Upper lobe of left lung (tissue), 6 donors: ENCODE data around the gene ZNF423. TPM values are rescaled to one million over a fixed set of nuclear protein-coding genes. Genes with fewer than 3 reads are reported as not detected.

Experiments used
- ATAC-seq, 2 donors: fragments of 200-7000 bp; cut with Tn5 transposase; one replicate each; pipeline ENCODE4 v1.9.1; 2022; ENCODE audit warnings: mild to moderate bottlenecking in 2 of 2, moderate library complexity in 2 of 2; ENCODE audit not compliant: low FRiP score in 2 of 2
- DNase-seq, 2 donors: peaks; one replicate each; pipeline ENCODE4 v3.0.0-alpha.2; 2019 to 2020
- H3K27ac ChIP-seq, 4 donors: fragments of 200-600 bp; sonication (generic); one replicate each; pipeline ENCODE4 v1.5.1; 2016 to 2019
- H3K27me3 ChIP-seq, 4 donors: fragments of 200-600 bp; sonication (generic); one replicate each; pipeline ENCODE4 v1.5.1; 2017 to 2019
- H3K36me3 ChIP-seq, 4 donors: fragments of 200-600 bp; sonication (generic); one replicate each; pipeline ENCODE4 v1.5.1; 2016 to 2019
- H3K4me1 ChIP-seq, 4 donors: fragments of 200-600 bp; sonication (generic); one replicate each; pipeline ENCODE4 v1.5.1; 2018 to 2019
- H3K4me3 ChIP-seq, 4 donors: fragments of 200-600 bp; sonication (generic); one replicate each; pipeline ENCODE4 v1.5.1; 2017 to 2019; ENCODE audit warnings: mild to moderate bottlenecking in 2 of 4, moderate library complexity in 1 of 4
- H3K9me3 ChIP-seq, 4 donors: fragments of 200-600 bp; sonication (generic); one replicate each; pipeline ENCODE4 v1.5.1; 2018 to 2019
- EP300 ChIP-seq, 4 donors: sonication (generic); formaldehyde crosslinking; IDR thresholded peaks; one replicate each; pipeline ENCODE4 v1.5.1; 2017; ENCODE audit warnings: antibody characterized with exemption in 4 of 4, control low read depth in 2 of 4
- POLR2A ChIP-seq, 4 donors: fragments of 450-650 bp; IDR thresholded peaks; one replicate each; pipeline ENCODE4 v1.5.1; 2016 to 2017; ENCODE audit warnings: antibody characterized with exemption in 4 of 4, mild to moderate bottlenecking in 2 of 4
- POLR2AphosphoS5 ChIP-seq, 2 donors: sonication (generic); formaldehyde crosslinking; IDR thresholded peaks; one replicate each; pipeline ENCODE4 v1.5.1; 2017; ENCODE audit warnings: antibody characterized with exemption in 2 of 2
- WGBS, 2 donors: methylation state at CpG; one replicate each; pipeline ENCODE4 v1.1.5; 2017 to 2018; 5-methylcytosine and 5-hydroxymethylcytosine counted together
- total RNA-seq, 6 donors: library from RNA; depleted of rRNA in 4 of 6; stranded (reverse); fragments of >200 nt in 4 of 6; gene quantifications; one replicate each; pipeline versions ENCODE4 v1.1.0 to v1.2.1, GENCODE V29; 2016 to 2021
- TF ChIP-seq, protein P1 (sequence below), 6 experiments: fragments of 450-650 bp in 4 of 6; fragments of 200-600 bp in 2 of 6; sonication (generic) in 2 of 6; IDR thresholded peaks; one replicate each; pipeline ENCODE4 v1.5.1; 2016 to 2019; ENCODE audit warnings: antibody characterized with exemption in 6 of 6
- donor health status: DM: no; HTN: no; CAD: no; lungs with moderate emphysema.
- donor health status: DM: no; HTN: yes; CAD: no; lungs with severe emphysema.

Gene ZNF423
- total RNA-seq, 6 donors from 2014 or later: 4.1 to 11.4 (median 6.7) TPM

DNA sequence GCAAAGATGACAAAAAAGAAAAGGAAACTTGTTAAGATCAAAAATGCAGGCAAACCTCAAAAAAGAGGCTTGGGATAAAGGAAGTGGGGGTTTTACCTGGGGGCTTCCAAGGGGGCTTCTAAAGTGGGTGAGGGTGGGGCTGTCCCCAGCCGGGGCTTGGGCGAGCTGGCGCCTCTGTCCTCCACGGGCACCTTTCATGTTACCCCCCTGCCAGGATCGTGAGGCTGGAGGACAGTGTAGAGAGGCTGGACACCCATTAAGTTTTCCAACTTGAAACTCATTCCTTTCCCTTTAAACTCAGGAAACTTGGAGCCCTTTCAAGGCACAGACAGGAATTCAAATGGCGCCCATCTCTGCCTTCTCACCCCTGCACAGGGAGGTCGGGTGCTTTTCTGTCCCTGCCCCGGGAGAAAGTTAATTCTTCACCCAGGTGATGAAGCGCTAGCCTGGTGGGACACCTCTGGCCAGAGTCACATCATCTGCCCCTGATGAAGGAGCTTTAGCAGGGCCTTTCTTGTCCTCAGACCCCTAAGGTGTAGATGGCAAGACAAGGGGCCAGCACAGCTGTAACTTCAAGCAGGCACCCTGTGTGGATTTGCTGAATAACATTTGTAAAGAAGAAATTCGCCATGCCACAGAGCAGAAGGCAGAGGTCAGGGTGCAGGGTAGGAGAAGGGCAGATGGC lies 395.0 kb downstream of the ZNF423 start:
- no peak overlapping the region for H3K4me3 ChIP-seq
- TF ChIP-seq POLR2A (IDR thresholded peaks at IDR 0.05) (no peak), EP300 (IDR thresholded peaks at IDR 0.05) (no peak), POLR2AphosphoS5 (IDR thresholded peaks at IDR 0.05) (no peak)
- TF ChIP-seq, protein P1, sequence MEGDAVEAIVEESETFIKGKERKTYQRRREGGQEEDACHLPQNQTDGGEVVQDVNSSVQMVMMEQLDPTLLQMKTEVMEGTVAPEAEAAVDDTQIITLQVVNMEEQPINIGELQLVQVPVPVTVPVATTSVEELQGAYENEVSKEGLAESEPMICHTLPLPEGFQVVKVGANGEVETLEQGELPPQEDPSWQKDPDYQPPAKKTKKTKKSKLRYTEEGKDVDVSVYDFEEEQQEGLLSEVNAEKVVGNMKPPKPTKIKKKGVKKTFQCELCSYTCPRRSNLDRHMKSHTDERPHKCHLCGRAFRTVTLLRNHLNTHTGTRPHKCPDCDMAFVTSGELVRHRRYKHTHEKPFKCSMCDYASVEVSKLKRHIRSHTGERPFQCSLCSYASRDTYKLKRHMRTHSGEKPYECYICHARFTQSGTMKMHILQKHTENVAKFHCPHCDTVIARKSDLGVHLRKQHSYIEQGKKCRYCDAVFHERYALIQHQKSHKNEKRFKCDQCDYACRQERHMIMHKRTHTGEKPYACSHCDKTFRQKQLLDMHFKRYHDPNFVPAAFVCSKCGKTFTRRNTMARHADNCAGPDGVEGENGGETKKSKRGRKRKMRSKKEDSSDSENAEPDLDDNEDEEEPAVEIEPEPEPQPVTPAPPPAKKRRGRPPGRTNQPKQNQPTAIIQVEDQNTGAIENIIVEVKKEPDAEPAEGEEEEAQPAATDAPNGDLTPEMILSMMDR (IDR thresholded peaks at IDR 0.05): no peak
- H3K36me3 ChIP-seq: no peaks in the 10 kb centered on the region
- H3K27ac ChIP-seq: no peak overlapping the region
- no peak for DNase-seq
- 69 to 84% methylated on average over 10 of the region's 10 CpGs for WGBS, 2 donors
- H3K4me1 ChIP-seq: peaks cover 0 to 7% (median 3%) of the 10 kb centered on the region in 4 donors
- no peak for ATAC-seq
- no peaks in the 10 kb centered on the region for H3K9me3 ChIP-seq
- H3K27me3 ChIP-seq: no peaks in the 10 kb centered on the region

DNA sequence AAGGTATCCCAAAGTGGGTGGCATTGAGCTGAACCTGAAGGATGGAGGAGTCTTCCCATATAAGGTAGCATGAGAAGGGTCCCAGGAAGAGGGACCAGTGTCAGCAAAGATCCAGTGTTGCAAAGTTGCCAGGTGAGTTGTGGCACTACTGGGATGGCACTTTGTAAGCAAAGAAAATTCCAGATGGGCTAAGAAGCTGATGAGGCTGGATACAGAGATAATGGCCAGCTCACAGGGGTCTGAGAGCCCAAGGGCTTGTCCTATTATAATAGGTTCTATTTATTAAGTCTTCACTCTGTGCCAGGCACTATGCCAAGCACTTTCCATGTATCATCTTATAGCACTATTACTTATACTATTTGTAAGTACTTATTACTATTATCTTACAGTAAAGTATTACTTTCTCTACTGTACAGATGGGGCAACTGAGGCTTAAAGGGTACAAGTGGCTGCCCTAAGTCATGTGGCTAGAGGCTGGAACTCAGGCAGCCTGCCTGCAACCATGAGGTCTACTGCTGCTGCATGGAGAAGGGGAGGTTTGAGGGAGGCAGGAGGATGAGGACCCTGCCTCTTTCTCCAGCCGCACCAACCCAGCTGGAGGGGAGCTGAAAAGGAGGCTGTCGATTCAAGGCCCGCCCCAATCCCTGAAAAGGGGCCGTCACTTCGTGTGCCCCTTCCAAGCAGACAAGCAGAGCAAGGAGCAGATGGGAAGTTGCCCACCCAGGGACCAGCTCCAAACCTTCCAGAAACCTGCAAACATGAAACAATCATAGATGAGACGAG lies 395.8 kb downstream of the ZNF423 start:
- no peak for DNase-seq
- no peak for TF ChIP-seq POLR2AphosphoS5 (IDR thresholded peaks at IDR 0.05)
- Histone ChIP-seq H3K36me3 (no peaks in the 10 kb centered on the region), H3K4me3 (no peak overlapping the region), H3K4me1 (peaks cover 0 to 7% (median 3%) of the 10 kb centered on the region in 4 donors), H3K27me3 (no peaks in the 10 kb centered on the region), H3K27ac (no peak overlapping the region), H3K9me3 (no peaks in the 10 kb centered on the region)
- 88 to 90% methylated on average over 6 of the region's 6 CpGs for WGBS, 2 donors
- ATAC-seq: no peak

DNA sequence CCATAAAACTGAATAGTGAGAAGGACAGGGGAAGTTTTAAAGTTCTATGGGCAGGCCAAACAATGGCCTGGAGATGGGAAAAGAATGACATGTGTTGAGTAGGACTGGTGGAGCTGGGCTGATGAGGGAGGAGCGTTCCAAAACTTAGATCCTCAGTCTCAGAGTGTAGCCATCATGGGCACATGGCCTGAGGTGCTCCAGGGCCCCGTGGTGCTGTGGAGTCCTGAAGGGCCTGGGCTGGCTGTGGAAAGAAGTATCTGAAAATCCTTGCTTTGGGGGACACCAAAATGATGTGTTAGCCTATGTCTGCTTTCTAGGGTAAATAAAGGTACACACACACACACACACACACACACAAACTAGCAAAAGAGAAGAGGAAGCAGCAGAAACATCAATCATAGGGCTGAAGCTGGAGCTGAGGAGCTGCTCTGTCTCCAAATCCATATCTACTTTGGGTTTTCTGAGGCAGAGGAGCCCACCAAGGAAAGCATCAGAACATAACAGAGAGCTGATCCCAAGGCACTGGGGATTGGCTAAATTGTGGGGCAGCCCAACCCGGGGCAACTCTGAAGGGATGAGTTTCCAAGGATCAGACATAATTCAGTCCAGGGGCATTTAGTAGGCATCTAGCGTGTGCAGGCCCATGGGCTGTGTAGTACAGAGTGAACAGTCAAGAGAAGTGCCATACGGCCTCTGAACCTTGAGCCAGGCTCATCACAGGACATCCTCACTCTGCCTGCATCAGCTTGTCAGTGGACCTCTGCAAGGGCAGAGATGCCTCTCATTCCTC lies 397.1 kb downstream of the ZNF423 start:
- ATAC-seq (no peak), DNase-seq (peak in 1 of 2 donors; percentile 19)
- Histone ChIP-seq H3K4me3 (no peak overlapping the region), H3K27me3 (no peaks in the 10 kb centered on the region), H3K27ac (no peak overlapping the region), H3K9me3 (no peaks in the 10 kb centered on the region), H3K4me1 (no peaks in the 10 kb centered on the region), H3K36me3 (no peaks in the 10 kb centered on the region)
- WGBS, 2 donors: 82 to 94% methylated on average over 5 of the region's 5 CpGs
- TF ChIP-seq, protein P1 (IDR thresholded peaks at IDR 0.05): no peak
- TF ChIP-seq POLR2A (IDR thresholded peaks at IDR 0.05): no peak

DNA sequence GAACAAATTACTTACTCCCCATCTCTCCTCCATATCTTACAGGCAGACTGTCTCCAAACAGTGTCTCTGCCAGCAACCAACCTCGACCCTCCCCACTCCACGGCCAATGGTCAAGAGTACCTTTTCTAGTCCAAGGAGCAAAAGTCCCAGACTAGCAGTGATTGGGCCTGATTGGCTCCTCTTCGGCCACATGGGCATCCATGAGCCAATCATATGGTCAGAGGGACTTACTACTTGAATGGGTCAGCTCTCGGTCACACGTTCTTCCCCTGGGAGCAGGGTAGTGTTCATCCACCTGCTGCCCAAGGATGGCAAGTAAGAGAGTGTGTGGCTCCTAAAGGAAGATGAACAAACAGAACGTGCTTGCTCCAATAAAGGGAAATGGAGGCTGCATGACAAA lies 397.7 kb downstream of the ZNF423 start:
- 89 to 95% methylated on average over 6 of the region's 6 CpGs for WGBS, 2 donors
- Histone ChIP-seq H3K4me3 (no peak overlapping the region), H3K27me3 (no peaks in the 10 kb centered on the region), H3K36me3 (no peaks in the 10 kb centered on the region), H3K4me1 (no peaks in the 10 kb centered on the region), H3K9me3 (no peaks in the 10 kb centered on the region), H3K27ac (no peak overlapping the region)
- ATAC-seq: no peak
- TF ChIP-seq, protein P1 (IDR thresholded peaks at IDR 0.05): no peak
- TF ChIP-seq POLR2A (IDR thresholded peaks at IDR 0.05) (no peak), EP300 (IDR thresholded peaks at IDR 0.05) (no peak), POLR2AphosphoS5 (IDR thresholded peaks at IDR 0.05) (no peak)
- DNase-seq: no peak

DNA sequence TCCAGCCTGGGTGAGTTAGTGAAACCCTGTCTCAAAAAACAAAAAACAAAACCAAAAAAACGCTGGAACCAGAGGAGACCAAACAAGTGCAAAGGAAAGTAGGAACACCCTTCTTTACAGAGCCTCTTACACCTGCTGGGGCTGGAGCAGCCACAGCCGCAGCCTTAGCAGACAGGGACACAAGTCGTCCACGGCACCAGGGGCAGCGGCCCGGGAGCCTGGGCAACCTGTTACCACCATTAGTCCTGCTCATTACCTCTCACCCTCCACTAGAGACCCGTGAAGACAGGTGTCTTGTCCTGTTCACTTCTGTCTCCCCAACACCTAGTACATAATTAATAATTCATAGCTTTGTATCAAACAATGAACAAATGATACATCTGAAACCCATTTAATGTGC lies 398.7 kb downstream of the ZNF423 start:
- H3K4me1 ChIP-seq: no peaks in the 10 kb centered on the region
- peak; percentile 15 to 66 for DNase-seq
- no peak overlapping the region for H3K4me3 ChIP-seq
- no peaks in the 10 kb centered on the region for H3K27me3 ChIP-seq
- TF ChIP-seq POLR2AphosphoS5 (IDR thresholded peaks at IDR 0.05) (no peak), POLR2A (IDR thresholded peaks at IDR 0.05) (no peak), EP300 (IDR thresholded peaks at IDR 0.05) (no peak)
- TF ChIP-seq, protein P1 (IDR thresholded peaks at IDR 0.05): no peak
- no peaks in the 10 kb centered on the region for H3K9me3 ChIP-seq
- WGBS, 2 donors: 86 to 91% methylated on average over 7 of the region's 7 CpGs
- no peaks in the 10 kb centered on the region for H3K36me3 ChIP-seq
- ATAC-seq: no peak
- no peak overlapping the region for H3K27ac ChIP-seq
